Measurements from ENCODE around the gene R3HDM4. TPM values are rescaled to one million over a fixed set of nuclear protein-coding genes. Genes with fewer than 3 reads are reported as not detected.
A peak's percentile ranks its signal among the peaks of the same experiment; 100 is the strongest.

Gene R3HDM4
- total RNA-seq, 1 donor from 2014 or later = 29.4 TPM

GRCh38 chr19:932648-933552, 19.9 kb upstream of the R3HDM4 start:
- DNase-seq (ENCODE audit: low read depth in 2 of 2) = peak in 1 of 2 donors; percentile 34

DNA sequence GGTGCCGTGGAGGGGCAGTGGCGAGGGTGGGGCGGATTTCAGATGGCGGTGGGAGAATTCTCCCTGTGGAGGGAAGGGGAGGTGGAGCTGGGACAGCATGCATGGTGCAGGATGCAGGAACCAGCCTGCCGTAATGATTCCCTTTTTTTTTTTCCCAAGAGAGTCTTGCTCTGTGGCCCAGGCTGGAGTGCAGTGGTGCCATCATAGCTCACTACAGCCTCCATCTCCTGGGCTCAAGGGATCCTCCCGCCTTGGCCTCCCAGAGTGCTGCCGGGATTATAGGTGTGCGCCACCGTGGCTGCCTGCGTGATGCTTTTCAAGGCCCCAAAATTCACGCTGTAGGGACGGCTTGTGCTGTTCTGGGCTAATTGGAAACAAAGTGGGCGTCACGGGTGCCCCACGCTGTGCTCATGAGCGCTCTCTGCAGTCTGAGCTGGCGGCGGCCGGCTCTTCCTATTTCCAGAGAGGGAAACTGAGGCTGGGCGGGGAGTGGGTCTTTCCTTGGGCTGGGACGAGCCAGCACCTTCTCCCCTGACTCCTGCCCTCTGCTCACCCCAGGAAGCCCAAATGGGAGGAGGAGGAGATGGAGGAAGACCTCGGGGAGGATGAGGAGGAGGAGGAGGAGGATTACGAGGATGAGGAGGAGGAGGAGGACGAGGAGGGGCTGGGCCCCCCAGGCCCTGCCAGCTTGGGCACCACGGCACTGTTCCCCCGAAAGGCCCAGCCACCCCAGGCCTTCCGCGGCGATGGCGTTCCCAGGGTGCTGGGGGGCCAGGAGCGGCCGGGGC, 19.0 kb upstream of the R3HDM4 start:
- DNase-seq (ENCODE audit: low read depth in 2 of 2) = no peak

DNA sequence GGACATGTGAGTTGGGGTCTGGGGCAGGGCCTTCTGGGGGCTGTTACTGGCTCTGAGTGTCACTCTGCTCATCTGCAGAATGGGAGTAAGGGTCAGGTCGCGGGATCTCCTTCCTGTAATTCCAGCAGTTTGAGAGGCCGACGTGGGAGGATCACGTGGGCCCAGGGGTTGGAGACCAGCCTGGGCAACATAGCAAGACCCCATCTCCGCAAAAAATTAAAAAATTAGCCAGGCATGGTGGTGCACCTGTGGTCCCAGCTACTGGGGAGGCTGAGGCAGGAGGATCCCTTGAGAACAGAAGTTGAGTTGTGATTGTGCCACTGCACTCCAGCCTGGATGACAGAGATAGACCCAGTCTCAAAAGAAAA, 16.9 kb upstream of the R3HDM4 start:
- DNase-seq (ENCODE audit: low read depth in 2 of 2) = no peak

DNA sequence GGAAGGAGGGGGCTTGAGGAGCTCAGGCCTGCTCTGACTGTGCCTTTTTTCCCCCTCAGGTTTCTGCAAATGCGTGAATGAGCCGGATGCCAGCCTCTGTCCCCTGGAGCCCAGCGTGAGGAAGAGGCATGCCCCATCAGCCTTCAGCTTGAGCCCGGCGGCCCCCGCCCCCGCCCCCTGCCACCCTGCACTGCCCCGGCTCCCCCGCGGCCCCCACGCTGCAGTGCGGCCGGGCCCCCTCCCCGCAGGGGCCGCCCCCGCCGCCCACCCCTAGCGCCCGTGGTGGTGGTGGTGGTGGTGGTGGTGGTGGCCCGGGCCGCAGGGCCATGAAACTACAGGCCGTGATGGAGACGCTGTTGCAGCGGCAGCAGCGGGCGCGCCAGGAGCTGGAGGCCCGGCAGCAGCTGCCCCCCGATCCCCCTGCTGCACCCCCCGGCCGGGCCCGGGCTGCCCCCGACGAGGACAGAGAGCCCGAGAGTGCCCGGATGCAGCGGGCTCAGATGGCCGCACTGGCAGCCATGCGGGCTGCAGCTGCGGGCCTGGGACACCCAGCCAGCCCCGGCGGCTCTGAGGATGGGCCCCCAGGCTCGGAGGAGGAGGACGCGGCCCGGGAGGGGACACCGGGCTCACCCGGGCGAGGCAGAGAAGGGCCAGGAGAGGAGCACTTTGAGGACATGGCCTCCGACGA, 16.3 kb upstream of the R3HDM4 start:
- no peak for DNase-seq (ENCODE audit: low read depth in 2 of 2)

- no peak for DNase-seq (ENCODE audit: low read depth in 2 of 2)
Observed at GRCh38 chr19:928471-929202, 15.6 kb upstream of the R3HDM4 start.

- no peak for DNase-seq (ENCODE audit: low read depth in 2 of 2)
Observed at GRCh38 chr19:927780-928401, 14.9 kb upstream of the R3HDM4 start.

- no peak for DNase-seq (ENCODE audit: low read depth in 2 of 2)
Observed at GRCh38 chr19:927351-927779, 14.3 kb upstream of the R3HDM4 start.

DNA sequence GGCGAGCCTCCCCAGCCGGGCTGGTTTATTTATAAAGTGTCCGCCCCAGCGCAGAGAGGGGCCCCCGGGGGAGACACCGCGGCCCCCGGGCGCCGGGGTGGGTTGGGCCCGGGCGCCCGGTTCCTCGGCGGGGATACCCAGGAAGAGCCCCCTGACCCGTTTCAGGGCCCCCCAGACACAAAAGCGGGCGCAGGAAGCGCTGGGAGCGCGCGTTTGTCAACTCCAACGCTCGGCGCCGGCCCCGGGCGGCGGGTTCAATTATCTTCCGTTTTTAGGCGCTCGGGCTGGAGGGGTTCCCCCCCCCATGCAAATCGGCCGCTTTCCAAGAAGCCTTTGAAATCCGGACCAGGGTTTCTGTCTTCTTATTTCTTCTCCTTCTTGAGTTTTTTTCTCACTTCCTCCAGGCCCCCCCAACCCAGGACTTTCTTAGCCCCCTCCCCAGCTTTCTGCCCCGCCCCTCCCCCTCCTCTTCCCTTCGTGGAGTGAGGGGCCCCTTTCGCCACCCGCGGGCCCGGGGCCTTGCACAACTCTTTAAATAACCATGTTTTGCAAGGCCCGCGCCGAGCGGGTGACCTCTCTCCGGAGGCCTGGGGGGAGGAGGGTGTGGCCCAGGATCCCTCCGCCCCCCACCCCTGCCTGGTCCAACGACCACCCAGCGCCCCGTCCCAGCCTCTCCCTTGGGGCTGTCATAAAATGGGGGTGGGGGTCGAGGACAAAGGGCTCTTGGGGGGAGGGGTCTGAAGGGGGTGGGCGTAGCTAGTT, 13.8 kb upstream of the R3HDM4 start:
- no peak for DNase-seq (ENCODE audit: low read depth in 2 of 2)

DNA sequence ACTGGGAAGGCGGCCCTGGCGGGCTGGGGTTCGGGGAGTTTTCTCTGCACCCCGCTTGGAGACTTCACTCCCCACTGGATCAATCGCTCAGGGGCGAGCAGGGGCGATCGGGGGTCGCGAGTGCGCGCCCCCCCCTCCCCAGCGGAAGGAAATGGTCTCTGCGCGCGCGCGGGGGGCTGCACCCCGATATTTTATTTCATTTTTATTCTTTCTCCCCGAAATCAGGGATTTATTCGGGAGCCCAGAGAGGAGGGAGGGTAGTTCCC, 13.2 kb upstream of the R3HDM4 start:
- DNase-seq (ENCODE audit: low read depth in 2 of 2) = no peak

DNA sequence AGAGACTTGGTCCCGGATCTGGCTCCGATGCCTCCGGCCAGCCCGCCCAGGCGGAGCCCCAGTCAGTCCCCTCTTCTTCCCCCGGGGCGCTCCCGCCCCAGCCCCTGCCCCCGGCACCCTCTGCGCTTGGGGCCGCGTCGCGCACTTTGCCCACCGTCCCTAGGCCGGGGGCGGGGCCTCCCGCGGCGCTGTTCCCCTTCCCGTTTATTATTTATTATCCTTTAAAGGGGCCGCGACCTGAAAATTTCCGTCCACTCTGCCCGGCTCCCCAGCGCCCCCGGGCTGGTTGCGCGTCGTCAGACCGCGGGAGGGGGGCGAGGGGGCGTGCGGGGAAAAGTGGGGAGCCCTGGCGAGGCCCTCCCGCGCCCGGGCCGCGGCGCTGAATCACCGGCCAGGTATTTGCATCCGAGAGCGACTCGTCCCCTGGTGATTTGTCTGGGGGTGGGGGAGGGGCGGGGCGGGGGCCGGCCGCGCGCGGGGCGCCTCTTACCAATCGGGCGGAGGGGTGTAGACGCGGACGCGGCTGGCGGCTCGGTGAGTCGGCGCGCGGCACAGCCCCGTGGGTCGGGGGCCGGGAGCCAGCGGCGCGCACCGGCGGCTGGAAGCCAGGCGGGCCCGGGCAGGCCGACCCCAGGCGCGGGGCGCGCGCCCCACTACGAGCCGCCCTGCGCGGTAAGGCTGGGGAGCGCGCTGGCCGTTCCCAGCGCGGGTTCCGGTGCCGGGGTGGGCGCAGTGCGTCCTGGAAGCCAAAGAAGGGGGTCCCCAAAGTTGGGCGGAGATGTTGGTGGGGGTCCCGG, 12.7 kb upstream of the R3HDM4 start, which contains the start of gene ARID3A:
Gene ARID3A (plus strand): TSS at position 510 of the 797 bp plus-strand sequence. CDS start 3,494 bp downstream, outside the sequence.
- peak; percentile 27 to 81 for DNase-seq (ENCODE audit: low read depth in 2 of 2)

DNA sequence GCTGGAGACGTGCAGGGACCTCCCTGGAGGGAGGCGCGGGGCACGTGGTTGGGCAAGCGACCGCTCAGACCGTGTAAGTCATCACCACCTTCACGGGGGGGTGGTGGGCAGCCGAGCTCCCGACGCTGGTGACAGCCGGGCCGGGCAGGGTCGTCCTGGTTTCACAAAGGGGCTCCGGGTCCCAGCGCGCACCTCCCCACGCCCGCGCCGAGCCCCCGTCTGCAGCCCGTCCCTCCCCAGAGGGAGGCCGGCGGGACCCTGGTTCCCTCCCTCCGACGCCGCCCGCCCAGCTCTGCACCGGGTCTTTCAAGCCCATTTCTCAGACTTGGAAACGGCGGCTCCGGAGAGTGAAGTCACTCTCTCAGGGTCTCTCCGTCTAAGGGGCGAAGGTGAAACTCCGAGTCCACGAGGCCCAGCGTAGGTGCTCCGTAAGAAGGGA, 12.1 kb upstream of the R3HDM4 start:
- DNase-seq (ENCODE audit: low read depth in 2 of 2) = peak in 1 of 2 donors; percentile 74

DNA sequence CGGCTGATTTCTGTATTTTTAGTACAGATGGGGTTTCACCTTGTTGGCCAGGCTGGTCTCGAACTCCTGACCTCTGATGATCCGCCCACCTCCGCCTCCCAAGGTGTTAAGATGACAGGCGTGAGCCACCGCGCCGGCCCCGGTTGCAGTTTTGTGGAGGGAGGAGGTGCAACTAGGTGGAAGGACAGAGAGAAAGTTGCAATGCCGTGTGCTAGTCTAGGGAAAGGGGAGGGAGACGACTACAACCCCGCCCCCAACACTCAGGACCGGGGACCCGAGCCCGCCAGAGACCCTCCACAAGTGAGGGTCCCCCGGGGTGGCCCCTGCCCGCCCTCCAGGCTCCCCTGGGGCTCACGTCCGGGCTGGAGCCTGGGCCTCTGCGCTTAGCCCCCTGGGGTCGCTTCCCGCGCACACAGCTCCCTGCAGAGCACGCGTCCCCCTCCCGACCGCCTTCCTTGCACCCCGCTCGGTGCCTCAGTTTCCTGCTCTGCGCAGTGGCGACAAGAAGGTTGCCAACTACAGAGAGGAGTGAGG, 11.6 kb upstream of the R3HDM4 start:
- DNase-seq (ENCODE audit: low read depth in 2 of 2) = no peak

GRCh38 chr19:920051-920864, 7.2 kb upstream of the R3HDM4 start:
- DNase-seq (ENCODE audit: low read depth in 2 of 2) = no peak

- no peak for DNase-seq (ENCODE audit: low read depth in 2 of 2)
Observed at GRCh38 chr19:919199-920050, 6.4 kb upstream of the R3HDM4 start.

GRCh38 chr19:918481-919198, 5.6 kb upstream of the R3HDM4 start:
- no peak for DNase-seq (ENCODE audit: low read depth in 2 of 2)

- DNase-seq (ENCODE audit: low read depth in 2 of 2) = no peak
Observed at GRCh38 chr19:918152-918437, 5.1 kb upstream of the R3HDM4 start.

Data from dermis microvascular lymphatic vessel endothelial cell (primary cell).